MG63 (cell line): ENCODE measurements around the gene HEATR3. TPM values are rescaled to one million over a fixed set of nuclear protein-coding genes. Genes with fewer than 3 reads are reported as not detected.

Source experiments
- DNase-seq: peaks from one replicate; pipeline ENCODE4 v3.0.0-alpha.2; 2020
- H3K27me3 ChIP-seq: fragments of 250-450 bp; sonication (Bioruptor Pico); 2 replicates; pipeline ENCODE4 v1.5.1; 2020; ENCODE audit warnings: mild to moderate bottlenecking, moderate library complexity
- H3K36me3 ChIP-seq: fragments of 250-450 bp; sonication (Bioruptor Pico); 2 replicates; pipeline ENCODE4 v1.5.1; 2020; ENCODE audit warnings: mild to moderate bottlenecking, moderate library complexity
- H3K4me3 ChIP-seq: fragments of 250-450 bp; sonication (Bioruptor Pico); 2 replicates; pipeline ENCODE4 v1.5.1; 2020; ENCODE audit warnings: mild to moderate bottlenecking, moderate library complexity
- H3K9me3 ChIP-seq: fragments of 250-450 bp; sonication (Bioruptor Pico); 2 replicates; pipeline ENCODE4 v1.5.1; 2020; ENCODE audit warnings: mild to moderate bottlenecking, moderate library complexity
- total RNA-seq: library from RNA; depleted of rRNA; stranded (reverse); fragments of >200 nt; shearing (Covaris generic); gene quantifications from 2 replicates; pipeline ENCODE4 v1.2.3, GENCODE V29; 2014; ENCODE audit warnings: low replicate concordance

HEATR3 gene
- total RNA-seq, 1 experiment from 2014 or later: 11.5 TPM

DNA sequence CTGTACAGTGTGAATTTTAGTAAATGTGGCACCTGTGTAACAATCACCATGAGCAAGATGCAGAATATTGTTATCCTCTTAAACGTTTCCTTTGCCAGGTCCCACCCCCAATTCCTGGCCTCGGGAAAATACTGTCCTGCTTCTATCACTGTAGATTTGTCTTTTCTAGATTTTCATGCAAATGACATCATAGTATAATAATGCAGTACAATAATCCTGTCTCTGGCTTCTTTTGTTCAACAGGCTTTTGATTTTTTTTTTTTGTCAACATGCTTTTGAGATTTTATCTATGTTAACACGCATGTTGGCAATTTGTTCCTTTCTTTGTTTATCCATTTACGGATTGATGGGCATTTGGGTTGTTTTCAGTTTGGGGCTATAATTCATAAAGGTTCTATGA is 20.4 kb upstream of the HEATR3 start:
- no peak overlapping the region for H3K4me3 ChIP-seq
- H3K27me3 ChIP-seq: no peaks in the 10 kb centered on the region
- H3K9me3 ChIP-seq: no peaks in the 10 kb centered on the region
- no peaks in the 10 kb centered on the region for H3K36me3 ChIP-seq
- no peak for DNase-seq

DNA sequence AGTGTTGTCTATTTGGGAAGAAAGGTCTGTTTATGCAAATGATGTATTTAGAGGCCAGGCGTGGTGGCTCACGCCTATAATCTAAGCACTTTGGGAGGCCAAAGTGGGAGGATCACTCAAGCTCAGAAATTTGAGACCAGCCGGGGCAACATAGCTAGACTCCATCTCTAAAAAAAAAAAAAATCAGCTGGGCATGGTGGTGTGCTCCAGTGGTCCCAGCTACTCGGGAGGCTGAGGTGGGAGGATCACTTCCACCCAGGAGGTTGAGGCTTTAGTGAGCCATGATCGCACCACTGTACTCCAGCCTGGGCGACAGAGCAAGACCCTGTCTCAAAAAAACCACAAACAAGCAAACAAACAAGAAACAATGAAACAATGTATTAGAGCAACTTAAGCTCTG is 18.9 kb upstream of the HEATR3 start:
- DNase-seq: no peak
- H3K4me3 ChIP-seq: no peak overlapping the region
- no peaks in the 10 kb centered on the region for H3K36me3 ChIP-seq

DNA sequence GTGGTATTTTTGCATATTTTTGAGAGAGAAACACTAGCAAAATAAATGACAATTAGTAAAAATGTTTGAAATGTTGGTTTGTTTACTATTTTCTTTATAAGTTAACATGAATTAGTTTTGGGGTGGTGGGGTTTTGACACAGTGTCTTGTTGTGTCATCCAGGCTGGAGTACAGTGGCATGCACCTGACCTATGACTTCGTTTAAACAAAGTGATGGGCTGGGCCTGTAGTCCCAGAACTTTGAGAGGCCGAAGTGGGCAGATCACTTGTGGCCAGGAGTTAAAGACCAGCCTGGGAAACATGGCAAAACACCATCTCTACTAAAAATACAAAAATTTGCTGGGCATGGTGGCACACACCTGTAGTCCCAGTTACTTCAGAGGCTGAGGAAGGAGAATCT is 17.9 kb upstream of the HEATR3 start:
- Histone ChIP-seq H3K36me3 (no peaks in the 10 kb centered on the region), H3K9me3 (no peaks in the 10 kb centered on the region), H3K4me3 (no peak overlapping the region), H3K27me3 (no peaks in the 10 kb centered on the region)
- no peak for DNase-seq

More for the DNA sequence above, 18.9 kb upstream of the HEATR3 start:
- Histone ChIP-seq H3K27me3 (no peaks in the 10 kb centered on the region), H3K9me3 (no peaks in the 10 kb centered on the region)

DNA sequence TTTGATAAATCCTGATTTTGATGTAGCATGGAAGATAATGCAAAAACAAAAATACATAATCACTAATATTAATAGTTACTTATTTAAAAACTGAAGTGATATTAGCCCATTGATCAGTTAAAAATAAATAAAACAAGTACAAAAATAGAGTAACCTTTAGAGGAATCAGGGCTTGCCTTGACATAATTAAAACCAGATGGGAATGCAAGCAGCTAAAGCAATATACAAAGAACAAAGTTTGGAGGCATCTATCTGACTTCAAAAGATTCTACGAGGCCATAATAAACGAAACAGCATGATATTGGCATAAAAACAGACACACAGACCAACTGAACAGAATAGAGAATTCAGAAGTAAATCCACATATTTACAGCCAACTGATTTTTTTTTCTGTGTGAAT is 15.0 kb upstream of the HEATR3 start:
- Histone ChIP-seq H3K27me3 (no peaks in the 10 kb centered on the region), H3K9me3 (no peaks in the 10 kb centered on the region), H3K4me3 (no peak overlapping the region), H3K36me3 (no peaks in the 10 kb centered on the region)
- no peak for DNase-seq

DNA sequence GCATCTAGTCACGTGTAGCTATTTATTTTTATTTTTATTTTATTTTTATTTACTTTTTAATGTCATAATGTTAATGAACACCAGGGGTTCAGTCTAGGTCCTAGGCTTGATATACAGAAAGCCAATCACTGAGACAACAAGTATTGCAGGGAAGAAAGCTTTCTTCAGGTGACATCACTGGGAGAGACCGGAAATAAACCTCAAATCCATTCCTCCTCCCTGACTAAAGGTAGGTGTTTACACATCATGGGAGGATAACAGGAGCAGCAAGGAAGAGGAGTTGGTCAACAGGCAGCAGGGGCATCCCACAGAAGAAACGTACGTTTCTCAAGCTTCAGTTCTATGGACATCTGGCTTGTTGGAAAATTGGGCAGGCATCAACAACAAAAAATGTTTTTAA is 9.5 kb upstream of the HEATR3 start:
- no peak for DNase-seq
- Histone ChIP-seq H3K4me3 (no peak overlapping the region), H3K36me3 (no peaks in the 10 kb centered on the region), H3K9me3 (no peaks in the 10 kb centered on the region), H3K27me3 (no peaks in the 10 kb centered on the region)

DNA sequence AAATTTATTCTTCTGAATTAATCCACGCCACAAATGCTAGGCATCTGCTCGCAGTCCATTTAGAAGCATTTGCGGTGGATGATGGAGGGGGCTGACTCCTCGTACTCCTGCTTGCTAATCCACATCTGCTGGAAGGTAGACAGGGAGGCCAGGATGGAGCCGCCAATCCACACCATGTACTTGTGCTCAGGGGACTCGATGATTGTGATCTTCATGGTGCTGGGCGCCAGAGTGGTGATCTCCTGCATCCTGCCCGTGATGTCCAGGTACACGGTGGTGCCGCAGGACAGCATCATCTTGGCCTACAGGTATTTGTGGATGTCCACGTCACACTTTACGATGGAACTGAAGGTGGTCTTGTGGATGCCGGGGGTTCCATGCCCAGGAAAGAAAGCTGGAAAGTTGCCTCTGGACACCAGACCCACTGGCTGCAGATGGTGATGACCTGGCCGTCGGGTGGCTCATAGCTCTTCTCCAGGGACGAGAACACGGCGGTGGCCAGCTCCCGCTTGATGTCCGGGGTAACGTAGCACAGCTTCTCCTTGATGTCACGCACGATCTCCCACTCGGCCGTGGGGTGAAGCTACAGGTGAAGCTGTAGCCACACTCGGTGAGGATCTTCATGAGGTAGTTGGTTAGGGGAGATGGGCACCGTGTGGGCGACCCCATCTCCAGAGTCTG is 7.5 kb upstream of the HEATR3 start:
- Histone ChIP-seq H3K4me3 (no peak overlapping the region), H3K27me3 (no peaks in the 10 kb centered on the region), H3K9me3 (no peaks in the 10 kb centered on the region), H3K36me3 (no peaks in the 10 kb centered on the region)
- DNase-seq: no peak

DNA sequence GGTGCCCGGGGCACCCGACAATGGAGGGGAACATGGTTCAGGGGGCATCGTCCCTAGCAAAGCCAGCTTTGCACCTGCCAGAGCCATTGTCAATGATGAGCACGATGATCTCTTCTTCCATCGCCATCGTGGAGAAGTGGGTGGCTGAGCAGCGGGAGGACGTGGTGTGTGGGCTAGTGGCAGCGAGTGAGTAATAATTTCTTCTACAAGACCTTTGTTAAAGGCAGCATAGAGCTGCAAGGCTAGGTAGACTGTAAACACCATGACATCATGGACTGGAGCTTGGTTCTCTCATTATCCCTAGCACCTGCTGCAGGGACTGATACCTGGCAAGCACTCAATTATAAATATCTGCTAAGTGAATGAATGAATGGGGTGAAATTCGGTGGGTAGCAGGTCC is 6.7 kb upstream of the HEATR3 start:
- Histone ChIP-seq H3K4me3 (no peak overlapping the region), H3K27me3 (no peaks in the 10 kb centered on the region), H3K36me3 (no peaks in the 10 kb centered on the region), H3K9me3 (no peaks in the 10 kb centered on the region)
- no peak for DNase-seq

DNA sequence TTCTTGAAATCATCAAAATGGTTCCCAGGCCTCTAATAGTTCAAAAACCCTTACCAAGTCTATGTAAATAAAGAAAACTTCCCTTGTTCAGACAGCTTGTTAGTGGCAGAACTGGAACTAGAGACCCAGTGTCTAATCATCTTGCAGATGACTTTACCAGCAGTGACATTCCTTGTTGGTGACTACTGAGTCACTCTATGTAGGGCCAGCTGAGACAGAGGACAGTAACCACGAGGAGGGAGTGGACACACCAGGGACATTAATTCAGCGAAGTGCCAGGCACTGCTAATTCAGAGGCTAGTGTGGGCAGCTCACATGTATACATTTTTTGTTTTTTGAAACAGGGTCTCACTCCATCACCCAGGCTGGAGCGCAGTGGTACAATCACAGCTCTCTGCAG is 6.1 kb upstream of the HEATR3 start:
- no peaks in the 10 kb centered on the region for H3K36me3 ChIP-seq
- no peak overlapping the region for H3K4me3 ChIP-seq
- no peaks in the 10 kb centered on the region for H3K27me3 ChIP-seq
- no peak for DNase-seq
- H3K9me3 ChIP-seq: no peaks in the 10 kb centered on the region

DNA sequence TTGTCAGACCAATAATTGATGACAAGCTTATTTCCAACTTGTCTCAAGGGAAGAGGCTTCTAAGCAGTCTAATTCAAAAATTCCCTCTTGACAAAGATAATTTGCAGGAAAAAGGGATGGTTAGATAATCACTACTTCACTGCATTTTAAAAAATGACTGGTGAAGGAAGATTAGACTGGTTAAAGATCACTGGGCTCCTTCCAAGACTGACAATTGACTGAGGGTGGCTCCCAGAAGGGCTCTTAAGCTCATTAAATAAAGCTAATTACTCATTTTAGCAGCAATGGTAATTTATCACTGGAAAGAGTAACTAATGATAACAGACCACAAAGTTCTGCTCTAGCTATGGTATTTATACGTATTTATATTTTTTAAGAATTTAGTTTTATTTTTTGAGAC is 4.4 kb upstream of the HEATR3 start:
- Histone ChIP-seq H3K4me3 (no peak overlapping the region), H3K9me3 (no peaks in the 10 kb centered on the region), H3K36me3 (no peaks in the 10 kb centered on the region), H3K27me3 (no peaks in the 10 kb centered on the region)
- DNase-seq: no peak

DNA sequence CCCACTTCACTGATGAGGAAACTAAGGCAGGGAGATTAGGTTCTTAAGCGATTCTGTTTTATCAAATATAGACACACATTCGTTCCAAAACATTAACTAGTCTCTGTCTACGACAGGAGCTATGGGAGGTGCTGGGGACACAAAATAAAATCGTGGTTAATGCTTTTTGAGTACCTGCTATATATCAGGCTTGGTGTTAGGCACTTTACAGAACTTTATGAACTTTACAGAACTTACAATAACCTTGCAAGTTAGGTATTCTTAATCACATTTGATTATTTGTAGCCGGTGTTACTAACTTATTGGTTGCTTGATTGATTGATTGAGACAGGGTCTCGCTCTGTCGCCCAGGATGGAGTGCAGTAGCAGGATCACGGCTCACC is 538 bp upstream of the HEATR3 start:
- DNase-seq: no peak
- H3K9me3 ChIP-seq: no peaks in the 10 kb centered on the region
- no peaks in the 10 kb centered on the region for H3K27me3 ChIP-seq

DNA sequence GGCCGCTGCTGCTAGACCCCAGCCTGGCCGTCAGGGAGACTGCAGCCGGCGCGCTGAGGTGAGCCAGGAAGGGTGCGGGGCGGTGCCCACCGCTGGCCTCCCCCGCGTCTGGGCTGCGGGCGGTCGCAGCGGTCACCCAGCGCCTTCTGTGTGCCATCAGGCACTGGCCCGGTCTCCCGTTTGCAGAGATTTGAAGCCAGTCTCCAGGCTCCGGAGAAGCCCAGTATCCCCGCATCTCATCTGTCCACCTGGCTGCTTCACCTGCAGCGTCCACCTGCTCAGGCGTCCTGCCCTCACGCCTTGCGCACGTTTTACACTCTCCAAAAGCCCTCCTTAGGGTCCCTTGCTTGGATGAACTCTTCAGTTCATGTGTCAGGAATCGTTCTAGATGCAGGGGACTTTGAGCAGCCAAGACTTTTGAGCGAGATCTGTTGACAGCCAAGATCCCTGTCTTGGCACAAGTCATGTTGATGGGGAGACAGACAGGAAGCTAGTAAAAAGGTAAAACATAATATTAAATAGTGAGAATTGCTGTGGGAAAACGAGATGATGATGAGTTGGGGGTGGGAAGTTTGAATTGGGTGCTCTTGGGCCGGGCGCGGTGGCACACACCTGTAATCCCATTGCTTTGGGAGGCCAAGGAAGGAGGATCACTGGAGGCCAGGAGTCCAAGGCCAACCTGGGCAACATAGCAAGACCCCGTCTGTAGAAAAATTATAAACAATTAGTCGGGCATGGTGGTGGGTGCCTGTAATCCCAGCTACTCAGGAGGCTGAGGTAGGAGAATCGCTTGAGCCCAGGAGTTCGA is 916 bp downstream of the HEATR3 start:
- no peaks in the 10 kb centered on the region; the same call in 1 of the 2 replicates for H3K36me3 ChIP-seq
- no peak for DNase-seq
- H3K4me3 ChIP-seq: peak overlapping the region; percentile 84
- H3K9me3 ChIP-seq: no peaks in the 10 kb centered on the region
- no peaks in the 10 kb centered on the region for H3K27me3 ChIP-seq

More for the DNA sequence above, 538 bp upstream of the HEATR3 start:
- peak overlapping the region; percentile 84 for H3K4me3 ChIP-seq
- H3K36me3 ChIP-seq: no peaks in the 10 kb centered on the region; the same call in 1 of the 2 replicates

DNA sequence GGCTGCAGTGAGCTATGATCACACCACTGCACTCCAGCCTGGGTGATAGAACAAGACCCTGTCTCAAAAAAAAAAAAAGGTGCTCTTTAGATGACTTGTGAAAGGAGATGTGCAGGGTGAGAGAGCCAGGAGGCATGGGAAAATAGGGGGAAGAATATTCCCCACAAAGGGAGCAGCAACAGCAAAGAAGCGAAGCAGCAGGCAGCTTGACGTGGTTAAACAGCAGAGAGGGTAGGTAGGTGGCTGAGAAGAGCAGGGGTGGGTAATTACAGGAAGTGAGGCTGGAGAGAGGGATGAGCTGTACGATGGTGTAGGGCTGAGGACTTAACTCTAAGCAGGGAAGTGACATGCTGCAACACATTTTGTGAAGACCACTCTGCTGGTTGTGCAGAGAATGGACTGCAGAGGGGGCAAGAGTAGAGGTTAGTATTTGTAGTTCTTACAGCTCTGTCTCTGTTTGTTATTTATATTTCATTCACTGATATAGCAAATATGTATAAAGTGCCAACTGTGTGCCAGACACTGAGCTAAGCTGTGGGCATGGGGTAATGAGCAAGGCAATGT is 1.6 kb downstream of the HEATR3 start:
- Histone ChIP-seq H3K27me3 (no peaks in the 10 kb centered on the region), H3K36me3 (no peaks in the 10 kb centered on the region; the same call in 1 of the 2 replicates), H3K4me3 (no peak overlapping the region), H3K9me3 (no peaks in the 10 kb centered on the region)
- peak; percentile 4 for DNase-seq

DNA sequence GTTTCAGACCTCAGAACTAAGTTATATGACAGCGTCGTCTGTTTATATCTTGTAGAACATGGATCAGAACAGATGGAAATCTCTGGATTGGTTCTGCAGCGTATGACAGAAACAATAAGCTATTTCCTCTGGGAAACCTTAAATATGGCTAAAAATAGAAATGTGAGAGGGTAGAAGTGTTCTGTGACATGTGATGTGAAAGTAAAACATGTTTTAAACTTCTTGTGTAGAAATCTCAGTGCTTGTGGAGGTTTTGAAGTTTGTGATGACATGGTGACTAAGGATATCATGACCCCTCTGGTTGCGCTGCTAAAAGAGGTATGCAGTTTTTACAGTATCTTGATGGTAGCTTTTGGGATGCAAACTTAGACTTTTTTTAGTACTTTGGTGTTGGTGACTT is 2.8 kb downstream of the HEATR3 start:
- no peak for DNase-seq
- H3K36me3 ChIP-seq: no peaks in the 10 kb centered on the region; the same call in 1 of the 2 replicates
- no peaks in the 10 kb centered on the region for H3K9me3 ChIP-seq
- H3K27me3 ChIP-seq: no peaks in the 10 kb centered on the region
- no peak overlapping the region for H3K4me3 ChIP-seq

DNA sequence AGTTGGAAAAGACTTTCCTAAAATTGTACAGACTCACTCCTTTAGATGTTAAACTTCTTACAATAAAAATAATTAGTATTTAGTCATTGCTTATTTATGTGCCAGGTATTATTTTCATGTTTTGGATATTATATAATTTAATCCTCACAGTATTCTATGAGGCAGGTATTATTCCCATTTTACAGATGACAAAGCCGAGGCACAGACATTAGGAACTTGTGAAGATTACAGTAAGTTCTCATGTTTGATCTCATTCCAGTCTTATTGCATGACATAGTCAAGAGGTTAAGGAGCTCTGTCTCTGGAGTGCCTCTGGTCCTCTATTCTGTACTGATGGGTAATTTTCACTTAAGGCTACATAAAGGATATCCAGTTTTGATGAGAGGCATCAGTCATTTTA is 3.3 kb downstream of the HEATR3 start:
- no peaks in the 10 kb centered on the region for H3K9me3 ChIP-seq
- H3K4me3 ChIP-seq: no peak overlapping the region
- no peak for DNase-seq
- no peaks in the 10 kb centered on the region for H3K27me3 ChIP-seq
- H3K36me3 ChIP-seq: no peaks in the 10 kb centered on the region; the same call in 1 of the 2 replicates

DNA sequence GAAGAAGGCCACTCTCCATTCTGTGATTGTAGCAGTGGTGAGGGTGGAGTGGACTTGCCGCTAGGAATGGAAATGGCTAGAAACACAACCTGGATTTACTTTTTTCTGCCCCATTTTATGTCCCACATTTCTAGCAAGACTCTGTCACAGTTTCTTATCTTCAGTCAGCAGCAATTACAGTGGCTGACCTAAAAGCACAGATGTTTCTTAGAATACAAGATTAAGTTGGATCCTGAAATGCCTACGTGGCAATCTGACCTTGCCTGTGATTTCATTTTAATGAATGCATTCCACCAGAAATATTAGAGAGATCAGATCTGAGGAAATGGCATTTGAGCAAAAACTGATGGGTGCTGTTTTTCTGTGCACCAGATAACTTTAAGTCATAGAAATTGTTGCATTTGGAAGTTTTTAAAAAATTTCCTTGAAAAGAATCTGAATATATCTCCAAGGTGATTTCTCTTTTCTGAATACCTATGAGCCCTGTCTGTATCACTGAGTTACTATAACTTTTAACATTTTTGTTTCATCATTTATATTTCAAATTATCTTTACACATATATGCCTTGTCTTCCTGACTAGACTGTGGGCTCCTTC is 5.4 kb downstream of the HEATR3 start:
- H3K4me3 ChIP-seq: no peak overlapping the region
- DNase-seq: no peak
- no peaks in the 10 kb centered on the region; the same call in 1 of the 2 replicates for H3K36me3 ChIP-seq
- H3K9me3 ChIP-seq: no peaks in the 10 kb centered on the region
- H3K27me3 ChIP-seq: no peaks in the 10 kb centered on the region

DNA sequence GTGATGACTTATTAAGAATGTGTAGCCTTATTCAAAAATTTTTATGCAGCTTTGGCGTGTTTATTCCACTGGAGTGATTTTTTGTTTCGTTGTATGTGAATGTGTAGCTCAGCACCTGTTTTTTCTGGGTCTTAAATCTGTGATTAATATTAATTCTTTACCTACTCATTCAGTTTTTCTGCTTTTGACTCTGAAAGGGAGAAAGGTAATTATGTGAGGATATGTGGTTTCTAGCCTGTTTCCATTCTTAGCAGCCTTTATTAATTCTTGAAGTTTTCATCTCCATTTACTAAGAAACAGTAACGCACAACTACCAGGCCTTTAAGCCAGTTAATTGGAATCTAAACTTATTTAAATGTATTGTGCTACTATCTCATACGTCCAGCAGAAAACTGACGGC is 7.0 kb downstream of the HEATR3 start:
- no peaks in the 10 kb centered on the region; the same call in 1 of the 2 replicates for H3K36me3 ChIP-seq
- no peak overlapping the region for H3K4me3 ChIP-seq
- DNase-seq: no peak
- no peaks in the 10 kb centered on the region for H3K27me3 ChIP-seq
- no peaks in the 10 kb centered on the region for H3K9me3 ChIP-seq

DNA sequence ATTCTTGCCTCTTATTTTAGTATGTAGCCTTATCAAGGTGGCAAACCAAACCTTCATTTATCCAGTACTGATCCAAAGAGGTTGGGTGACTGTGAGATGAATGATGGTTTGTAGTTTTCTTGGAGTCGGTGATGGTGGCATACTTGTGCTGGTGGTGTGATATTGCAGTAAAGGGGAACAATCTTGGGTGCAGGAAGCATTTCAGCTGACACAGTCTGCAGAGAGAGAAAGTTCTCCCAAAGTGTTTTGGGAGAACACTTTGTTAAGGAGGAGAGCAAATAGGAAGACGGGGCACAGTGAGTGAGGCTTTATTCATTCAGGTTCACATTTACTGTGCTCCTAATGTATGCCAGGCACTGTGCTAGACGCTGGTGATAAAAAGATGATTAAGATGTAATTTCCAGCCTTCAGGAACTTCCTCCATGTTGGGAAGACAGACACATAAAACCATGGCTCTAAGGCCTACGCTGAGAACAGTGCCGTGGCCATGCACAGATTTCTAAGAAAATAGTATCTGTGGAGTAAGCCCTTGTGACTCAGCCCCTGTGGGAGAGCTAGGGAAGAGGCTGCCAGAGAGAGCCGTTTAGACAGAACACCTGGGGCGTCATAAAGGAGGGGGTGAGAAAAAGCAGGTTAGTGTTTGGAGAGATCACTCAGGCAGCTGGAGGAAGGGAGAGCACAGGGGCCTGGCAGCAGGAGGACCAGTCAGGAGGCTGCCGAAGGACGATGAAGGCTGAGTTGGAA is 13.8 kb downstream of the HEATR3 start:
- H3K36me3 ChIP-seq: peaks cover 6% of the 10 kb centered on the region
- no peak for DNase-seq
- no peak overlapping the region for H3K4me3 ChIP-seq
- no peaks in the 10 kb centered on the region for H3K9me3 ChIP-seq
- no peaks in the 10 kb centered on the region for H3K27me3 ChIP-seq
